Lower leg skin (tissue), 3 donors: ENCODE measurements around the gene PCDHGB7.

Experiments used
- CTCF ChIP-seq, 3 donors: fragments of 450-650 bp; IDR thresholded peaks; one replicate each; pipeline ENCODE4 v1.5.1; 2016; ENCODE audit warnings: antibody characterized with exemption in 3 of 3, mild to moderate bottlenecking in 3 of 3, moderate library complexity in 2 of 3
- POLR2A ChIP-seq, 2 donors: fragments of 450-650 bp; IDR thresholded peaks; one replicate each; pipeline ENCODE4 v1.6.1; 2016 to 2017; ENCODE audit warnings: antibody characterized with exemption in 2 of 2, mild to moderate bottlenecking in 1 of 2, moderate library complexity in 1 of 2

- TF ChIP-seq CTCF (IDR thresholded peaks at IDR 0.05): no peak
- TF ChIP-seq POLR2A (IDR thresholded peaks at IDR 0.05): no peak
Observed at GRCh38 chr5:141399555-141400258, 17.8 kb upstream of the PCDHGB7 start.
